Measurements from ENCODE around the gene MOSPD2.

The MOSPD2 gene

GRCh38 chrX:14934423-14934822, 61.2 kb downstream of the MOSPD2 start:
- no peak overlapping the region for H3K27ac ChIP-seq
- H3K36me3 ChIP-seq = no peaks in the 10 kb centered on the region
- H4K20me1 ChIP-seq = no peaks in the 10 kb centered on the region; a peak in 2 of 22 replicates
- TF ChIP-seq Cebpa-rat (IDR thresholded peaks at IDR 0.05) = no peak
- no peak overlapping the region for H3K9ac ChIP-seq
- H3K4me2 ChIP-seq = no peak overlapping the region
- H3K9me3 ChIP-seq (replicated peaks in 1 of 11) = no peaks in the 10 kb centered on the region
- peaks cover 74 to 95% (median 92%) of the 10 kb centered on the region in 11 experiments for H3K27me3 ChIP-seq
- H3K4me3 ChIP-seq = no peak overlapping the region
- peaks cover 0 to 9% (median 0%) of the 10 kb centered on the region in 10 experiments; a peak in 2 of 20 replicates for H3K4me1 ChIP-seq

GRCh38 chrX:14936561-14936960, 63.3 kb downstream of the MOSPD2 start:
- H4K20me1 ChIP-seq = no peaks in the 10 kb centered on the region; a peak in 2 of 22 replicates
- H3K9ac ChIP-seq = no peak overlapping the region
- H3K27ac ChIP-seq = no peak overlapping the region; a peak in 1 of 22 replicates

GRCh38 chrX:14939644-14940043, 66.4 kb downstream of the MOSPD2 start:
- peaks cover 0 to 9% (median 0%) of the 10 kb centered on the region in 10 experiments; a peak in 2 of 20 replicates for H3K4me1 ChIP-seq
- H3K9me3 ChIP-seq (replicated peaks in 1 of 11) = no peaks in the 10 kb centered on the region
- H3K27ac ChIP-seq = no peak overlapping the region
- no peaks in the 10 kb centered on the region; a peak in 1 of 22 replicates for H4K20me1 ChIP-seq
- no peak overlapping the region for H3K4me3 ChIP-seq
- no peaks in the 10 kb centered on the region for H3K36me3 ChIP-seq
- no peak overlapping the region for H3K4me2 ChIP-seq
- TF ChIP-seq Cebpa-rat (IDR thresholded peaks at IDR 0.05) = no peak
- no peak overlapping the region for H3K9ac ChIP-seq
- peaks cover 84 to 98% (median 96%) of the 10 kb centered on the region in 11 experiments for H3K27me3 ChIP-seq

More at GRCh38 chrX:14936561-14936960, 63.3 kb downstream of the MOSPD2 start:
- Histone ChIP-seq H3K4me1 (peaks cover 0 to 9% (median 0%) of the 10 kb centered on the region in 10 experiments; a peak in 2 of 20 replicates), H3K27me3 (peaks cover 76 to 95% (median 93%) of the 10 kb centered on the region in 11 experiments), H3K4me3 (no peak overlapping the region), H3K9me3 (replicated peaks in 1 of 11) (no peaks in the 10 kb centered on the region), H3K4me2 (peak overlapping the region in 2 of 11 experiments; percentile 51 to 54; a peak in 4 of 22 replicates), H3K36me3 (no peaks in the 10 kb centered on the region)
- TF ChIP-seq Cebpa-rat (IDR thresholded peaks at IDR 0.05) = no peak

DNA sequence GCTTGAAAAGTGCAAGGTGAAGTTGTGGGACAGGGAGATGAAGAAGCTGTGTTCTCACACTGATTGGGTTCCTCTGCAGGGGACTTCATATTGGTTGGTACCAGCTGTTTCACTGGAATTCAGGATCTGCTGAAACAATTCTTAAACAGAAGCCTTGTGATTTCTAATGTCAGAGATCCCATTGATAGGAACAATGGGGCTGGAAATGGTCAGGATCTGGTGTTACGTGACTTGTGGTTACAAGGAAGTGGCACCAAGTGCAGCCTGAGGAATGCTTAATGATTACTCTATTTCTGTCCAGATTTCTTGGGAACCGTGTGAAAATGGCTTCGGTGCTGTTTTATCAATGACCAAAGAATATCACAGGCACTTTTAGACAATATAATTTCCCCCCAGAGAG, 68.1 kb downstream of the MOSPD2 start:
- H3K27me3 ChIP-seq = peaks cover 89 to 100% (median 98%) of the 10 kb centered on the region in 11 experiments
- H3K4me1 ChIP-seq = peaks cover 0 to 7% (median 0%) of the 10 kb centered on the region in 10 experiments; a peak in 2 of 20 replicates
- H3K4me2 ChIP-seq = no peak overlapping the region
- no peaks in the 10 kb centered on the region for H3K36me3 ChIP-seq
- no peak for TF ChIP-seq Cebpa-rat (IDR thresholded peaks at IDR 0.05)
- H3K4me3 ChIP-seq = no peak overlapping the region
- H3K27ac ChIP-seq = no peak overlapping the region
- peaks cover 0 to 3% (median 0%) of the 10 kb centered on the region in 11 experiments; a peak in 1 of 22 replicates for H4K20me1 ChIP-seq
- no peak overlapping the region for H3K9ac ChIP-seq
- no peaks in the 10 kb centered on the region for H3K9me3 ChIP-seq (replicated peaks in 1 of 11)

- peaks cover 0 to 6% (median 0%) of the 10 kb centered on the region in 11 experiments; a peak in 1 of 22 replicates for H4K20me1 ChIP-seq
- no peak overlapping the region for H3K27ac ChIP-seq
- no peak for TF ChIP-seq Cebpa-rat (IDR thresholded peaks at IDR 0.05)
- H3K9ac ChIP-seq = no peak overlapping the region
- peaks cover 91 to 100% (median 98%) of the 10 kb centered on the region in 11 experiments for H3K27me3 ChIP-seq
- H3K9me3 ChIP-seq (replicated peaks in 1 of 11) = no peaks in the 10 kb centered on the region
- H3K4me2 ChIP-seq = no peak overlapping the region
- H3K36me3 ChIP-seq = no peaks in the 10 kb centered on the region
- H3K4me1 ChIP-seq = no peaks in the 10 kb centered on the region
- no peak overlapping the region for H3K4me3 ChIP-seq
Measured at GRCh38 chrX:14942341-14942740, 69.1 kb downstream of the MOSPD2 start.

DNA sequence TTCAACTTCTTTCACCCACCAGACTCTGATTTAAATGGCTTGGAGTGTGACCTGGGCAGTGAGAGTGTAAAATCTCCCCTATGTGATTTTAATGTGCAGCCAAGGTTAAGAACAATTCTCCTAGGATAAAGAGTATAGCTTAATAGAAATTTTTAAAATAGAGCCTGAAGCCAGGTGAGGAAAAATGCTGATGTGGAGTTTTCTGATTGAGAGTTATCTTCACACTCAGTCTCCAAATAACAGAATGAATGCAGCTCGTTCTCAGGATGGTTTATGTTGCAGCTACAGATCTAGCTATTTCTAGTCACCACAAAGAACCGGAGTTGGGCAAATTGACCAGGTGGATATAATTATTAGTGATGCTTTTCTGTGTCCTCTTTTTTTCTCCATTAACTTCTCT, 70.7 kb downstream of the MOSPD2 start:
- Histone ChIP-seq H3K9ac (no peak overlapping the region), H3K4me1 (no peaks in the 10 kb centered on the region)

DNA sequence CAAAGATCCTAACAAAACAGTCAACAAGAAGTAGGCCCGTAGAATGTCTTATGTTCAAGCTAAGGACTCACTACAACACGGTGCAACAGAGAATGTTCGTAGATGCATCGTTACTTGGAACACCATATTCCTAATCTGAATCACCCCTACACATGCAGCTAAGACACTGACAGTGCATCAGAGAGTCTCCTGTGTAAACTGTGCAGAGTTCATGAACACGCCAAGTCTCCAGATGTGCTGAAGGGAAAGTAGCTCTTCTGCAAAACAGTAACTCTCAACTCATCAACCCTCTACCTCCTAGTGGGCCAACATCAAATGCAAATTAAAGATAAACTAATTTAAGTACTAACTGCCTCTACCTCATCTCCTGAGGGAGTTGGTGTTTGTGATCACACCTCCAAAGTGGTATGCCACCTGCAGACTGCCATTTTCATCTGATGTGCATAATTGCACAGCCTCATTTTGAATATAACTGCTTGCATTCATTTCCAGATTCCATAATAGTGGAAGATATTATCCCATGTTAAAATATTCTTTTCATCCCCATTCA, 73.5 kb downstream of the MOSPD2 start:
- H3K9me3 ChIP-seq (replicated peaks in 1 of 11) = no peaks in the 10 kb centered on the region
- H3K27me3 ChIP-seq = peaks cover 87 to 100% (median 99%) of the 10 kb centered on the region in 11 experiments
- no peak overlapping the region for H3K4me3 ChIP-seq
- TF ChIP-seq Cebpa-rat (IDR thresholded peaks at IDR 0.05) = no peak
- no peaks in the 10 kb centered on the region for H3K4me1 ChIP-seq
- no peaks in the 10 kb centered on the region for H3K36me3 ChIP-seq
- H3K4me2 ChIP-seq = no peak overlapping the region
- no peak overlapping the region for H3K27ac ChIP-seq
- no peak overlapping the region for H3K9ac ChIP-seq
- peaks cover 0 to 6% (median 0%) of the 10 kb centered on the region in 11 experiments; a peak in 1 of 22 replicates for H4K20me1 ChIP-seq

More for the DNA sequence above, 70.7 kb downstream of the MOSPD2 start:
- no peak for TF ChIP-seq Cebpa-rat (IDR thresholded peaks at IDR 0.05)
- peaks cover 92 to 100% (median 99%) of the 10 kb centered on the region in 11 experiments for H3K27me3 ChIP-seq
- peaks cover 0 to 6% (median 0%) of the 10 kb centered on the region in 11 experiments; a peak in 1 of 22 replicates for H4K20me1 ChIP-seq
- H3K36me3 ChIP-seq = no peaks in the 10 kb centered on the region
- no peak overlapping the region for H3K4me2 ChIP-seq
- no peaks in the 10 kb centered on the region for H3K9me3 ChIP-seq (replicated peaks in 1 of 11)
- no peak overlapping the region for H3K4me3 ChIP-seq
- no peak overlapping the region for H3K27ac ChIP-seq

GRCh38 chrX:14948691-14949090, 75.5 kb downstream of the MOSPD2 start:
- peaks cover 86 to 100% (median 100%) of the 10 kb centered on the region in 11 experiments for H3K27me3 ChIP-seq
- TF ChIP-seq Cebpa-rat (IDR thresholded peaks at IDR 0.05) = no peak
- no peak overlapping the region for H3K4me3 ChIP-seq
- no peak overlapping the region for H3K4me2 ChIP-seq
- peaks cover 0 to 6% (median 0%) of the 10 kb centered on the region in 11 experiments; a peak in 1 of 22 replicates for H4K20me1 ChIP-seq
- H3K36me3 ChIP-seq = no peaks in the 10 kb centered on the region
- H3K9ac ChIP-seq = no peak overlapping the region
- H3K9me3 ChIP-seq (replicated peaks in 1 of 11) = 0 out of 22 replicates have a peak, but pooled peaks cover 0 to 6% (median 0%) of the 10 kb centered on the region in 11 experiments
- H3K4me1 ChIP-seq = no peaks in the 10 kb centered on the region
- H3K27ac ChIP-seq = no peak overlapping the region

DNA sequence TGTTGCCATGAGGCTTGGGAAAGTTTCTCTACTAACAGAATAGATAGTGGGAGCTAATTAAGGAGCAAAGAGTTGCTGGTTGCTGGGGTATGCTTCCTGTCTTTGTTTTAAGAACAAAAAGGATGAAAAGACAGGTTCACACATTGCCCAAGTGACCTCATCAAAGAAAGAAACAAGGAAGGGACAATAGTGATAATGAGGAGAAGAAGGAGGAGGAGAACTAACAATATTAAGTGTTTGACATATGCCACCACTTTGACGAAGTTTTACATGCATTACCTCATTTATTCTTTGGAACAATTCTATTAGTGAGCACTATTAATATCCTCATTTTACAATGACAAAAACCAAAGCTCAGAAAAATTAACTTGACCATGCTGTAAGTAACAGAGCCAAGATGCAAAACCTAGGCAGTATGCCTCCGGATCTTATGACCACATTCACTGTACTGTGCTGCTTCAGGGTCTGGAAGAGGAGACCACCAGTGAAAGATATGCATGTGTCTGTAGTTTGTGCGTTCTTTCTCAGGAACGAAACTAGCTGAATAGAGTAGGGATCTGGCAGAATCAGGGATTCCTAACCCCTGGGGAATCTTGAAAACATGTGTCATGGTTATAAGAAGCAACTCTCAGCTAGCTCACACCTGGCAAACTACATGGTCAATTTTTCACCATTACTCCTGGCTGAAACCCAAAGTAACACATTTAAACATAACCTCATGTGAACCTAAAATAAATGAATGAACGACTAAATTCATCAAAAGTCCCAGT, 83.8 kb downstream of the MOSPD2 start:
- Histone ChIP-seq H3K4me1 (no peaks in the 10 kb centered on the region), H3K27ac (no peak overlapping the region), H3K36me3 (no peaks in the 10 kb centered on the region), H3K27me3 (peaks cover 29 to 87% (median 77%) of the 10 kb centered on the region in 11 experiments), H4K20me1 (0 out of 22 replicates have a peak, but pooled peaks cover 0 to 3% (median 0%) of the 10 kb centered on the region in 11 experiments), H3K4me2 (no peak overlapping the region), H3K4me3 (no peak overlapping the region), H3K9ac (no peak overlapping the region), H3K9me3 (replicated peaks in 1 of 11) (peaks cover 6 to 25% (median 10%) of the 10 kb centered on the region in 11 experiments; a peak in 18 of 22 replicates)
- no peak for TF ChIP-seq Cebpa-rat (IDR thresholded peaks at IDR 0.05)
